Measurements from ENCODE around the gene POFUT2. TPM values are rescaled to one million over a fixed set of nuclear protein-coding genes. Genes with fewer than 3 reads are reported as not detected.
A peak's percentile ranks its signal among the peaks of the same experiment; 100 is the strongest.

POFUT2 gene
- total and polyA plus RNA-seq, 12 donors: 13.1 to 68.9 (median 32.9) TPM

GRCh38 chr21:45286671-45287437 lies 841 bp downstream of the POFUT2 start:
- Histone ChIP-seq H3K4me1 (replicated peaks in 1 of 2) (peaks cover 14 to 36% of the 10 kb centered on the region in 2 donors), H3K9me3 (replicated peaks in 1 of 3) (no peaks in the 10 kb centered on the region), H3K27ac (peak overlapping the region in 2 of 5 donors; percentile 47 to 95), H3K4me3 (peak overlapping the region in 1 of 4 donors; percentile 96), H3K36me3 (replicated peaks in 1 of 2) (peaks cover 0 to 35% of the 10 kb centered on the region in 2 donors), H3K27me3 (no peaks in the 10 kb centered on the region)
- peak in 5 of 7 donors; percentile 24 to 54 (median 39) for DNase-seq
- TF ChIP-seq POLR2A (IDR thresholded peaks at IDR 0.05): no peak
- no peak for TF ChIP-seq CTCF (IDR thresholded peaks at IDR 0.05)
- intact Hi-C loops (cut with DNase I): no loop called here
- 8 to 13% (median 10%) methylated on average over 20 to 54 of the region's 54 CpGs; no CpG with 5 or more reads in 1 of the 4 donors for WGBS, 4 donors

- H3K36me3 ChIP-seq (replicated peaks in 1 of 2): peaks cover 0 to 50% of the 10 kb centered on the region in 2 donors
- no peaks in the 10 kb centered on the region for H3K9me3 ChIP-seq (replicated peaks in 1 of 3)
- intact Hi-C loops (cut with DNase I): no loop called here
- no peaks in the 10 kb centered on the region for H3K27me3 ChIP-seq
- no peak overlapping the region for H3K27ac ChIP-seq
- WGBS, 4 donors: 91 to 97% (median 93%) methylated on average over 24 to 28 of the region's 28 CpGs
- peaks cover 13 to 28% of the 10 kb centered on the region in 2 donors for H3K4me1 ChIP-seq (replicated peaks in 1 of 2)
- TF ChIP-seq POLR2A (IDR thresholded peaks at IDR 0.05) (no peak), CTCF (IDR thresholded peaks at IDR 0.05) (no peak)
- DNase-seq: peak in 5 of 7 donors; percentile 1 to 50 (median 14)
- H3K4me3 ChIP-seq: no peak overlapping the region
Observed at GRCh38 chr21:45285266-45285931, 2.3 kb downstream of the POFUT2 start.

- peaks cover 0 to 60% of the 10 kb centered on the region in 2 donors for H3K36me3 ChIP-seq (replicated peaks in 1 of 2)
- no peak for TF ChIP-seq CTCF (IDR thresholded peaks at IDR 0.05)
- TF ChIP-seq POLR2A (IDR thresholded peaks at IDR 0.05): no peak
- H3K27me3 ChIP-seq: no peaks in the 10 kb centered on the region
- no peaks in the 10 kb centered on the region for H3K9me3 ChIP-seq (replicated peaks in 1 of 3)
- DNase-seq: peak in 1 of 7 donors; percentile 46
- H3K4me1 ChIP-seq (replicated peaks in 1 of 2): peaks cover 13 to 28% of the 10 kb centered on the region in 2 donors
- H3K4me3 ChIP-seq: no peak overlapping the region
- intact Hi-C loops (cut with DNase I): no loop called here
- 60 to 92% (median 86%) methylated on average over 1 to 4 of the region's 4 CpGs for WGBS, 4 donors
- no peak overlapping the region for H3K27ac ChIP-seq
Observed at GRCh38 chr21:45284456-45284741, 3.3 kb downstream of the POFUT2 start.

GRCh38 chr21:45283611-45284455 lies 3.9 kb downstream of the POFUT2 start:
- H3K36me3 ChIP-seq (replicated peaks in 1 of 2): peaks cover 0 to 61% of the 10 kb centered on the region in 2 donors
- TF ChIP-seq POLR2A (IDR thresholded peaks at IDR 0.05) (no peak), CTCF (IDR thresholded peaks at IDR 0.05) (no peak)
- WGBS, 4 donors: 91 to 97% (median 94%) methylated on average over 22 to 36 of the region's 36 CpGs

More at GRCh38 chr21:45283611-45284455, 3.9 kb downstream of the POFUT2 start:
- no peak overlapping the region for H3K4me3 ChIP-seq
- DNase-seq: peak in 4 of 7 donors; percentile 0 to 49 (median 10)
- peaks cover 12 to 24% of the 10 kb centered on the region in 2 donors for H3K4me1 ChIP-seq (replicated peaks in 1 of 2)
- no peaks in the 10 kb centered on the region for H3K27me3 ChIP-seq
- no peak overlapping the region for H3K27ac ChIP-seq
- no peaks in the 10 kb centered on the region for H3K9me3 ChIP-seq (replicated peaks in 1 of 3)
- intact Hi-C loops (cut with DNase I): no loop called here

Measured in adrenal gland (tissue), 12 donors.